ENCODE measurements around the gene DCTN5.
"Not testable (repeated sequence)": the region's sequence is repeated elsewhere in the genome, so short reads cannot be mapped to it uniquely, and the experiment has no call there.

DCTN5 gene

DNA sequence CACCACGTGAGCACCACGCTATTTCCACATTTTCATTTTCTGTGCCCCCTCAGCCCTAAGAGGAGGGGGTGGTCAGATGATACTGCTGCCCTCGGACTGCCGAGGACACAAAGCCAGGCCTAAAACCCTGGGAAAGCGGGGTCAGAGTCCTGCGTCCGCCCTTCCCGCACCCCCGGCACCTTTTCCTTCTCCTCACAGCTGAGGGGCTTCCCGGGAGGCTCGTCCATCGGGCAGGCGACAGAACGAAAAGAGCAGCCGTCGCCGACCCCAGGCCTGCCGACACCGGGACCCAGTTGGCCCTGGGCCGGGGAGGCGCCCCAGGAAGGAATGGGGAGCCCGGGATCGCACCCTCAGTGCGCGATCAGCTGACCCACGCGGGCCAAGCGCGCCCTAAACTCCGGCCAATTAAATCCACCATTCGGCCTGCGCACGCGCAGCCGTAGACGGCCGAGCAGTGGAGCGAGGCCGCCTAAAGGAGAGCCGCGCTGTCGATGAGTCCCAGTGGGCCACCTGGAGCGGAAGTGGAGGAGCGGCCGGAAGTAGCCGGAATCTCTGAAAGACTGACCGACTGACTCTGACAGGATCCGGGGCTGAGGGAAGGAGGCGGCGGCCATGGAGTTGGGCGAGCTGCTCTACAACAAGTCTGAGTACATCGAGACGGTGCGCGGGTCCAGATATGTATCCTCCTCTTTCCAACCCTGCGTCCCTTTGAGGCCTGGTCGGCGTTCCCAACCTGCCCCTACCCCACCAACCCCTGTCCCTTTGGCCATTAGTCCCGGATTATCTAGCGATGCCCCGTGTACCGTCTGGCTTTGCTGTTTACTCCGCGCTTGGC lies at the start of gene DCTN5, which contains the start of gene PALB2:
Gene DCTN5 (plus strand): TSS at position 536 of the 835 bp plus-strand sequence. CDS start 77 bp downstream, at position 613.
Gene PALB2 (minus strand): TSS at position 380 of the 835 bp plus-strand sequence. CDS start 153 bp downstream, at position 227.
- peak; percentile 62 to 82 (median 76) for DNase-seq (ENCODE audit: low read depth in 4 of 4, low spot score in 1 of 4)

DNA sequence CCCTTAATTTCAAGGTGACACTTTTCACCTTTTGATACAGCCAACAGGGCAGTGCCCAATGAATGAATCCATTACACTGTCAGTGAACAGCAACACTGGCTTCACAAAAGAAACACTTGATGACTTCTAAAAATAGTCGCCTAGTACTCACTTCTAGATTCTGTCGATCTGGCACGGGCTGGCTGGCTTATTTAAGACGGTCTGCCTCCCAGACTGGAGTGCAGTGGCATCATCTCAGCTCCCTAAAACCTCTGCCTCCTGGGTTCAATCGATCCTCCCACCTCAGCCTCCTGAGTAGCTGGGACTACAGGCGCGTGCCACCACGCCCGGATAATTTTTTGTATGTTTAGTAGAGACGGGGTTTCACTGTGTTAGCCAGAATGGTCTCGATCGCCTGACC lies 47.1 kb upstream of the DCTN5 start:
- DNase-seq (ENCODE audit: low read depth in 4 of 4, low spot score in 1 of 4): no peak

DNA sequence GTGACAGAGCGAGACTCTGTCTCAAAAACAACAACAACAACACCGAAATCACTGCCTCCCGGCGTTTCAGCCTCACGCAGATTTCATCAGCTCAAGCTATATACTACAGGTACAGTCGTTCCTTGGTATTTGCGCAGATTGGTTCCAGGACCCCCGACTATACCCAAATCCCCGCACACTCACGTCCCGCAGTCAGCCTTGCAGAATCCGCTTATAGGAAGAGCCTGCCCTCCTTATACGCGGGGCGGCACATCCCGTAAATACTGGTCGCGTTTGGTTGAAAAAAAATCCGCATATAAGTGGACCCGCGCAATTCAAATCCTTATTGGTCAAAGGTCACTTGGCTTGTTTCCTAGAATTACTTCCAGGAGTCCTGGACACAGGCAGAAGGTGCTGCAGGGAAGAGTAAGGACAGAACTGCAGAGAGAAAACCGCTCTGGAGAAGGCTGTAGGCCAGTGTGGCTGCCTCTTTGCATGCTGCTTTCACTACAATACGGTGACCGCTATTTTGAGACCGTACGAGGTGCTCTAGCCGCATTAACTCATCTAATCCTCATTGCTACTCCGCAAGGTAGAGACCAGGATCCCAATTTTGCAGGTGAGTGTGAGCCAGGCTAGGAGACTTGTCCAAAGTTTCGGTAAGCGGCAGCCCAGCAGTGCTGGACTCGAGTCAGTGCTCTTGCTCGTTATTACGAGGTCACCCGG lies 45.9 kb upstream of the DCTN5 start:
- DNase-seq (ENCODE audit: low read depth in 4 of 4, low spot score in 1 of 4): no peak

DNA sequence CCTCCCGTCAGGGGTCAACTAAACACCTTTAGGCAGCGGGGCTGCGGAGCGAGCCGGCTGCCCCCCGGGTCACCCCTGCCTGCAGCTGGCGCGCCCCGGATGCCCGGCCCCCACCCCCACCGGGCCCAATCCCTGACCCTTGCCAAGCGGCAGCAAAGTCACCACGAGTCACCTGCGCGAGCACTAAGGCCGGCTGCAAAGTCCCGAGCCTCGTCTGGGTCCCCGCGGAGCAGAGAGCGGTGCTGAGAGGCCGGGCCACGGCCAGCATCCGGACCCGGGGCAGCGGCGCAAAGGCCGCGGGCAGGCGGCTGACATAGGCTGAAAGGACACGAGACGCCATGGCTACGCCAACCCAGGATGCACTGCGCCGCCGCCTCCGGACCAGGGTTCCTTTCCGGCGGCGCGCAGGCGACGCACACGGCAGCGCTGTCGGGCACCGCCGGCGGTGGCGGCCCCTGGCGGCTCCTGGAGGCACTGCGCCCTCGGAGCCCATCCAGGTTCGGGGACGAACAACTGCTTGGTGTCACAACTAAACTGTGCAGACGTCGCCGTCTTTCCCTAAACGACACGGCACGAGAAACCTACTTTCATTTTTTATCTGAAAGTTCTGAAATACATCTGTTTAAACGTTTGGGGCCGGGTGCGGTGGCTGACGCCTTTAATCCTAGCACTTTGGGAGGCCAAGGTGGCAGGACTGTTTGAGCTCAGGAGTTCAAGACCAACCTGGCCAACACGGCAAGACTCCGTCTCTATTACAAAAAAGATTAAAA lies 45.1 kb upstream of the DCTN5 start, which contains the start of gene NDUFAB1:
Gene NDUFAB1 (minus strand): TSS at position 366 of the 770 bp plus-strand sequence. CDS start 26 bp downstream, at position 340.
- peak; percentile 80 to 92 (median 85) for DNase-seq (ENCODE audit: low read depth in 4 of 4, low spot score in 1 of 4)

DNA sequence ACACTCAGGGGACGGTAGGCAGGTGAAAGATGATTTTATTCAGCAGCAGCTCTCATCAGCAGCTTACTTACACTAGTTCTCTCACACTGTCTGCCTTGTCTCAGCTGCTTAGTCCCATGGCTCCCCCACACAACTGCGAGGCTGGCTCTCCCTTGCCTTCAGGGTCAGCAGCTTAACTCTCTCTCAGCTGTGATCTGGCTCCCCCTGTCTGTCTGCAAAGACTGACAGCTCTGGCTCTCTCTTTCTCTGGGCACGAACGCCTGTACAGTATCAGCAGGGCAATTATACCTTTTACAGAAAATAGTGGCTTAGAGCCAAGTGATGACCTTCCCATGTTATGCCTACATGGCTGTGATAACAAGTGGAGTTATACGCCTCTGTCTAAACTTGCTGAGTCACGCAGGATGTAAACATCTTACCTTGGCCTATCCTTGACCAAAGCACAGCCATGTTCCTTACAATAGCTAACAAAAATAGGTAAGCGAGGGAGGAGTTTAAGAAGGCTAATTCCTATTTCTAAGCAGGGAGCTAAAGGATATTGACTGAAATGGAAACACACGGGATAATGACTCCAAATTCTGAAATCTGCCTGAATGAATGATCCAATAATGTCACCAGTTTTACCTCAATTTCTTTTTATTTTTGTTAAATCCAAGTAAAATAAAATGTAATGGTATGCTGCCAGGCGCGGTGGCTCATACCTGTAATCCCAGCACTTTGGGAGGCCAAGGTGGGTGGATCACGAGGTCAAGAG lies 44.1 kb upstream of the DCTN5 start:
- DNase-seq (ENCODE audit: low read depth in 4 of 4, low spot score in 1 of 4): no peak

DNA sequence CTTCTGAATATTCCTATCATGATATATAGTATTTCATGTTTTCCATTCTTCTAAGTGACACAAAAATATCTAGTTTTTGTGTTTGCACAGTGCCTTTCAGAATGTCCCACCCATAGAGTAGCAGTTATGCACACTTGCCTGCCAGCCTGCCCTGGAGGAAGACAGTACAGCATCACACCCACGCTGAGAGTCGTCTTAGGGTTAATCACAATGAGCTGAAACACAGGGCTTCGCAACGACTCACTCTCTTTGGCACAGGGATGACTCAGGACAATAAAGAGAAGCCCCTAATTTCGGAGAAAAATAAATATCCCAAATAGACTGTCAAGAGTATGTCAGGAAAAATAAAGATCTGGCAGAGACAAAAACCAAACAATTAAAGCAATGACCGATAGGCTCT lies 33.5 kb upstream of the DCTN5 start:
- DNase-seq (ENCODE audit: low read depth in 4 of 4, low spot score in 1 of 4): no peak

DNA sequence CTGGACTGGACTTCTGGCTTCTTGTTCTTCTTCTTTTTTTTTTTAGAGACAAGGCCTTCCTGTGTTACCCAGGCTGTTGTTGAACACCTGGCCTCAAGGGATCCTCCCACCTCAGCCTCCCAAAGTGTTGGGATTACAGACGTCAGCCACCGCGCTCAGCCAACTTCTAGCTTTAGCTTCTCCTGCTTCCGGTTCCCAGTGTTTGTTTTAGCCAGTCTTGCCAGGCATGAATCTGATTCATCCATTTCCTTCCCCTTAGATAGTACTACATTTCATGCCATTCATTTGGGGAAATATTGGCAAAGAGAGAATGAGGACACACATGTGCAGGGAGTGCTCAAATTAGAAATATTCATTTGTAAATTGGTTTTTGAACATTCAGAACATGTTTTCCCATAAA lies 33.1 kb upstream of the DCTN5 start:
- no peak for DNase-seq (ENCODE audit: low read depth in 4 of 4, low spot score in 1 of 4)

DNA sequence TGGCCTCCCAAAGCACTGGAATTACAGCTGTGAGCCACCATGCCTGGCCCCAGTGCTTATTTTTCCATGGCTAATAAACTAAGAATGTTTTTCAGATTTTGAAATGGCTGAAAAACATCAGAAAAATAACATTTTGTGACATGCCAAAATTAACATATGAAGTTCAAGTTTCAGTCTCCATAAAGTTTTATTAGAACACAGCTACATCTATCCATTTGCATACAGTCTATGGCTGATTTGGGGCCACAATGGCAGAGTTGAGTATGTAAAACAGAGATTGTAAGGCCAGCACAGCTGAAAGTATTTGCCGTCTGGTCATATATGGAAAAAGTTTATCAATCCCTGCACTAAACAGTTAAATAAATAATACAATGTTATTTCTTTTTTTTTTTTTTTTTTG lies 31.3 kb upstream of the DCTN5 start:
- DNase-seq (ENCODE audit: low read depth in 4 of 4, low spot score in 1 of 4): no peak

DNA sequence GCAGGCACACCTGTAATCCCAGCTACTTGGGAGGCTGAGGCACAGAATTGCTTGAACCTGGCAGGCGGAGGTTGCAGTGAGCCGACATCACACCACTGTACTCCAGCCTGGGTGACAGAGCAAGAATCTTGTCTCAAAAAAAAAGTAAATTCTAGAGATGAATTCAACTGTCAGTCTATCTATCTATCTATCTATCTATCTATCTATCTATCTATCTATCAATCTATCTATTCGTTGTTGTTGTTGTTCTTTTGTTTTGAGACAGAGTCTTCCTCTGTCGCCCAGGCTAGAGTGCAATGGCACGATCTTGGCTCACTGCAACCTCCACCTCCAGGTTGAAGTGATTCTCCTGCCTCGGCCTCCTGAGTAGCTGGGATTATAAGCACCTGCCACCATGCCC lies 30.4 kb upstream of the DCTN5 start:
- DNase-seq (ENCODE audit: low read depth in 4 of 4, low spot score in 1 of 4): not testable (repeated sequence)

DNA sequence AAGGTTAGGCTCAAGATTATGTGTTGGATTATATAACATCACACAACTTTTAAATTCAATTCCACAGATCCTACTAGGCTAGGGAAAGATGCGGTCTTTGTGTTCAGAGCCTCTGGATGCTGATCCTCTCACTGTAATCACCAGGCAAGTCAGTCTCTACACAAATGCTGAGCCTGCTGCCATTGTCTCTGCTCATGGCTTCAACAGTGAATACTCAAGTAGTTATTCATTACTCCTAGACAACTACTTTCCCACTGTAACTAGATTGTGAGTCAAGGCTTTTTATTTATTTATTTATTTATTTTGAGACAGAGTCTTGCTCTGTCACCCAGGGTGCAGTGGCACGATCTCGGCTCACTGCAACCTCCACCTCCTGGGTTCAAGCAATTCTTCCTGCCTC lies 29.3 kb upstream of the DCTN5 start:
- DNase-seq (ENCODE audit: low read depth in 4 of 4, low spot score in 1 of 4): no peak

DNA sequence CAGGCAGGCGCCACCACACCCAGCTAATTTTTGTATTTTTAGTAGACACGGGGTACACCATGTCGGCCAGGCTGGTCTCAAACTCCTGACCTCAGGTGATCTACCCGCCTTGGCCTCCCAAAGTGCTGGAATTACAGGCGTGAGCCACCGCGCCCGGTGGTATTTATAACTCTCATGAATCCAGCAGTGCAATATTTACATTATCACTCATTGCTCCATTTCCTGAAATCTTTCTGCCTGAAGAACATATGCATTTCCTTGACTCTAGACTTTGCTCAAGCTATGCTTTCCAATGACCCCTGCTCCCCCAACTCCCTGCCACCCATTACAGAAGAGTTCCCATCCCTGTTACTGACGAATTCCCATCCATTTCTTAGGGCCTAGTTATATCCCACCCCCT lies 25.5 kb upstream of the DCTN5 start:
- DNase-seq (ENCODE audit: low read depth in 4 of 4, low spot score in 1 of 4): no peak

DNA sequence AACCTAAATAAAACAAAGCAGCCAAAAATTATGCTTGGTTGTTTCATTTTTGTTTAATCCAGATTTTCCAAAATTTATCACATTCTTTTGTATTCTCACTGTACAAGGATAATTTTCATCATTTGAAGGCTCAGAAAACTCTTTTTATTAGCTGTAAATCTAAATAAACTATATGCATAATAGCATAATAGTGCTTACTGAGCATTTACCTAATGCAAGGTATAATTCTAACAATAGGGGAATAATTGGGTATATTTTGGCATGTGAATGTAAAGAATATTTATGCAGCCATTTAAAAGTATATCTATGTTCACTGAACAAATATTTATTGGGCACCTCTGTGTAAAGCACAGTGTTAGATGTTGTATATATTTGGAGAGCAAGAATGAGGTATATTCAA lies 17.2 kb upstream of the DCTN5 start:
- DNase-seq (ENCODE audit: low read depth in 4 of 4, low spot score in 1 of 4): no peak

DNA sequence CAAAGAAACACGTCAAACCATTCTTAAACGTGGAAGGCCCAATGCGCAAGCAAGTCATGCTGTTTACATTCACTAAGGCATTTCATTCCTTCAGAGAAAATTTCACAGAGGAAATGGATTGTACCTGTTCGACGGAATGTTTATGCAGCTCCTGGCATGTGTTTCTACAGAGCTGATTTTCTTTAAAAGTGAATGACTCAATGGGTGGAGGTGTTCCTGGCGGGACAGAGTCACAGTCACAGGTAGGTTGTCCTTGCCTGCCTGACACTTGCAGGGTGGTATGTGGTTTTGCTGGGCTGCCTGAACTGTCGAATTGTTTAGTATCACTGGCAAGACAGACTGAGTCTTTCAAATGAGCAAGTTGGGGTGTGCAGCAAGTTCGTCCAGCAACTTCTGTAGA lies 11.8 kb upstream of the DCTN5 start:
- no peak for DNase-seq (ENCODE audit: low read depth in 4 of 4, low spot score in 1 of 4)

DNA sequence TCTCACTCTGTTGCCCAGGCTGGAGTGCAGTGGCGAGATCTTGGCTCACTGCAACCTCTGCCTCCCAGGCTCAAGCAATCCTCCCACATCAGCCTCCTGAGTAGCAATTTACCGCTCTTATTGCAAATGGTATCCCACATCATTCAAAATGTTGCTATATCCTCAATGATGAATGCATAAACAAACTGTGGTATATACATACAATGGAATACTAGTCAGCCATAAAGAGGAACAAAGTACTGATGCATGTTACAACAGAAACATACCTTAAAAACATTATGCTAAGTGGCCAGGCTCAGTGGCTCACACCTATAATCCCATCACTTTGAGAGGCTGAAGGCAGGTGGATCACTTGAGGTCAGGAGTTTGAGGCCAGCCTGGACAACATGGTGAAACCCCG lies 9.4 kb upstream of the DCTN5 start:
- DNase-seq (ENCODE audit: low read depth in 4 of 4, low spot score in 1 of 4): not testable (repeated sequence)

DNA sequence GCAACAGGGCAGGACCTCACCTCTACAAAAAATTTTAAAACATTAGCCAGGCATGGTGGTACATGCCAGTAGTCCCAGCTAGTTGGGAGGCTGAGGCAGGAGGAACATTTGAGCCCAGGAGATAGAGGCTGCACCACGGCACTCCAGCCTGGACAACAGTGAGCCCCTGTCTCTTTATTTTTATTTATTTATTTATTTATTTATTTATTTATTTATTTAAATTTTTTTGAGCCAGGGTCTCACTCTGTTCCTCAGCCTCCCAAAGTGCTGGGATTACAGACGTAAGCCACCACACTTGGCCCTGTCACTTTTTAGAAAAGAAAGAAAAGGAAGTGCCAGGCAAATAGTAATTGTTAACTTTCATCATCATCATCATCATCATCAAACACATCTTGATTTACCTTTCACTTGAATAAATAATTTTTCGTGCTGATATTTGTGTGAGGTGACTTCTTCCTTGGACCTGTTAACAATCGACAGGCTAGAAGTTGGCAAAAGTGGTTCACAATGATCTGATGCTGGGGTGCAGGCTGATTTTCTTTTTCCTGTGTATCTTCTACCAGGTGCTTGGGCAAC lies 6.7 kb upstream of the DCTN5 start:
- no peak for DNase-seq (ENCODE audit: low read depth in 4 of 4, low spot score in 1 of 4)

DNA sequence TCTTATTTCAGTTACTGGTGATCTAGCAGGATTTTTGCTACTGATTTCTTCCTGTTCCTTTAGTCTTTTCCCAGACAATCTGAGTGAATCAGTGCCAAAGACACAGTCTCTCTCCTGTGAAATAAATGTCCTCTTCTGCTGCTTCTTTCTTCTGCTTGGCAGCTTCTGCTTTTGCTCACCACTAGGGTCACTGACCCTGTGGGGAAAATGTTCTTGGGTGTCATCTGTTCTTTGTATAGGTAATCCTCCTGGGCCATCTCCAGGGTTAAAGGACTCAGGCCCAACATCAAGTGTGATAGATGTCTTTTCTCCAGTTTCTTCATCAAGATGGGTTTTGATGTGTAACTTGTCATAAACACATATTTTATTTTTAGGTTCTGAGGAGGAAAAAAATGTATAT lies 5.3 kb upstream of the DCTN5 start:
- DNase-seq (ENCODE audit: low read depth in 4 of 4, low spot score in 1 of 4): no peak

DNA sequence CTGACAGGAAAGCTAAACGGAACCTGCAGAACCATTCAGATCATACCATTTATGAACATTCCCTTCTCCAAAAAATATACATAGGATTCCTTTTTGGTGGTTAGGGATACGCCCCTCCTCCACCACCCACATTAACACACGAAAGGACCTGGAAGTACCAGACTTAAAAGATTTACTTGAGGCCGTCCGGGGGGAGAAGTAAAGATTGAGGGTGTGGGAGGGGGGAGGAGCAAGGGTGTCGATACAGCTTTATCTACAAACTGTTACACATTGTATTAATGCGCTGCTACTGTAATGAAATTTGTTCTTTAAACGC lies 693 bp upstream of the DCTN5 start:
- peak in 1 of 4 experiments; percentile 1 for DNase-seq (ENCODE audit: low read depth in 4 of 4, low spot score in 1 of 4)

DNA sequence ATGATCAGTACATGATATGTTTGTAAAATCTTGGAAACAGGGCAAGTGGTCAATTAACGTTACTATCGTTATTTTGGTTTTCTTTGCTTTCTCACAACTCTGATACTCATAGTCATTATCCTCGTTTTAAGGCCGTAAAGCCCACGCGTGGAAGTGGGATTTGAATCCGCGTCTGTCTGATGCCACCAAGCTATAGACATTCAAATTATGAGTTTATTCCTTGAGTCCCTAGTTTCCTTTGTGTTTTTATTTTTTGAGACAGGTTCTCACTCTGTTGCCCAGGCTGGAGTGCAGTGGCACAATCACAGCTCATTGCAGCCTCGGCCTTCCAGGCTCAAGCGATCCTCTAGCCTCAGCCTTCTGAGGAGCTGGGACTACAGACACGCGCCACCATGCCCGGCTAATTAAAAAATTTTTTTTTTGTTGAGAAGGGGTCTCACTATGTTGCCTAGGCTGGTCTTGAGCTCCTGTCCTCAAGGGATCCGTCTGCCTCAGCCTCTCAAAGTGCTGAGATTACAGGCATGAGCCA lies 1.0 kb downstream of the DCTN5 start:
- DNase-seq (ENCODE audit: low read depth in 4 of 4, low spot score in 1 of 4): no peak

DNA sequence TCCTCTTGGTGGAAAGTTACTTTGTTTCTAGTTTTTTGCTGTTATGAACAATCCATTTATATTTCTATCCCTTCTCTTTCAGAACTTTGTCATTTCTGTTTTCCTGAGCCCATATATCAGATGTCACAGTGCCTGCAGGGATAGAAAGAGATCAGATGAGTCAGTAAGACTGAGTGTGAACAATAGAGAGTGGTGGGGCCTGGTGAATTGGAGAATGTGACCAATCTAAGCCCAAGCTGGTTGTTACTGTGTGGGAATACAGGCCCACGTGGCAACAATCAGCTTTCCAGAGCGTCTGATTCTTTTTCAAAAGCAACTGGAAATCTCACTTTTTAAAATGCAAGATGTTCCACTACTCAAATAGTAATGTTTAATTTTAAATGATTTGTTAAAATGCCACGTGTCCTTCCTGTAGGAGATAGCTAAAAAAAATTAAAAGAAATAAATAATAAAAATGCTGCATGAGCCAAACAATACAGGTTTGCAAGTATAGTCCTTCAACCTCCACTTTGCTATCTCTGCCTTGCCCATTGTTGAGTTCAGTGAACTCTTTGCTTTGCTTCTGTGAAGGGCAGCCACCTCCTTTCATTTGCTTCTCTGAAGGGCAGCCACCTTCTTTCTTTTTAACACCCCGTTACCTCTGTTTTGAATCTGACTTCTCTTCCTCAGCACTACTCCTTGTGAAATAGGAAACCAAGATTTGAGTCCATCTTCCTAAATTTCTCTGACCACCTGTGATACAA lies 9.6 kb downstream of the DCTN5 start:
- DNase-seq (ENCODE audit: low read depth in 4 of 4, low spot score in 1 of 4): no peak
